Keratinocyte (primary cell): ENCODE measurements around the gene AZU1. TPM values are rescaled to one million over a fixed set of nuclear protein-coding genes. Genes with fewer than 3 reads are reported as not detected.

Experiments used
- DNase-seq: peaks from one replicate; pipeline ENCODE4 v3.0.0-alpha.2; 2011; ENCODE audit warnings: low read depth, missing footprints, low spot score
- FAIRE-seq: peaks from 2 replicates; lab custom pipeline; 2011; peaks lifted over from hg19 to GRCh38; lab: Jason Lieb, UNC
- H2AFZ ChIP-seq: 2 replicates; pipeline ENCODE4 v1.6.0; 2012; ENCODE audit warnings: low read length, control low read depth, inconsistent platforms; ENCODE audit not compliant: control insufficient read depth
- H3K27ac ChIP-seq: 2 replicates; pipeline ENCODE4 v1.5.1; 2011; ENCODE audit warnings: low read length; ENCODE audit not compliant: control insufficient read depth, insufficient read depth
- H3K27me3 ChIP-seq: 3 replicates; pipeline ENCODE4 v1.6.0; 2011; ENCODE audit warnings: low read length; ENCODE audit not compliant: control insufficient read depth, insufficient read depth; ENCODE audit errors: extremely low read depth
- H3K36me3 ChIP-seq, 2 experiments: 2 replicates in 1 of 2; 3 replicates in 1 of 2; pipeline ENCODE4 v1.5.1; 2011; ENCODE audit warnings: low read length in 2 of 2, mild to moderate bottlenecking in 1 of 2; ENCODE audit not compliant: control insufficient read depth in 2 of 2, insufficient read depth in 2 of 2; ENCODE audit errors: extremely low read depth in 1 of 2
- H3K4me1 ChIP-seq: 3 replicates; pipeline ENCODE4 v1.5.1; 2011; ENCODE audit warnings: low read length; ENCODE audit not compliant: control insufficient read depth, insufficient read depth; ENCODE audit errors: extremely low read depth
- H3K4me2 ChIP-seq: 3 replicates; pipeline ENCODE4 v1.6.0; 2011; ENCODE audit warnings: low read depth, low read length; ENCODE audit not compliant: control insufficient read depth, insufficient read depth; ENCODE audit errors: extremely low read depth
- H3K4me3 ChIP-seq, 3 experiments: fragments of 200-600 bp in 1 of 3; sonication (generic) in 1 of 3; 2 replicates in 2 of 3; 3 replicates in 1 of 3; pipeline ENCODE4 v1.5.1; 2011 to 2016; ENCODE audit warnings: low read length in 3 of 3, mild to moderate bottlenecking in 3 of 3, control low read depth in 2 of 3, inconsistent platforms in 1 of 3, low read depth in 1 of 3, mixed read lengths in 1 of 3, mixed run types in 1 of 3, moderate library complexity in 1 of 3; ENCODE audit not compliant: control insufficient read depth in 2 of 3, insufficient read depth in 2 of 3; ENCODE audit errors: extremely low read depth in 1 of 3
- H3K79me2 ChIP-seq: 2 replicates; pipeline ENCODE4 v1.6.0; 2012; ENCODE audit warnings: low read length; ENCODE audit not compliant: control insufficient read depth, insufficient read depth
- H3K9ac ChIP-seq: 3 replicates; pipeline ENCODE4 v1.6.0; 2011; ENCODE audit warnings: low read length; ENCODE audit not compliant: control insufficient read depth, insufficient read depth; ENCODE audit errors: extremely low read depth
- H3K9me1 ChIP-seq: 3 replicates; pipeline ENCODE4 v1.6.0; 2011; ENCODE audit warnings: low read length; ENCODE audit not compliant: control insufficient read depth, insufficient read depth; ENCODE audit errors: extremely low read depth
- H3K9me3 ChIP-seq: 2 replicates; pipeline ENCODE4 v1.5.1; 2012; ENCODE audit warnings: low read depth, low read length; ENCODE audit not compliant: control insufficient read depth
- H4K20me1 ChIP-seq: 3 replicates; pipeline ENCODE4 v1.6.0; 2011; ENCODE audit warnings: low read length; ENCODE audit not compliant: control insufficient read depth, insufficient read depth; ENCODE audit errors: extremely low read depth
- CTCF ChIP-seq, 3 experiments: IDR thresholded peaks in 1 of 3; conservative IDR thresholded peaks in 1 of 3; optimal IDR thresholded peaks in 1 of 3; 2 replicates in 2 of 3; 3 replicates in 1 of 3; pipeline versions ENCODE3 to v1.5.1; 2011; ENCODE audit warnings: low read length in 3 of 3, mild to moderate bottlenecking in 3 of 3, moderate library complexity in 2 of 3, control low read depth in 1 of 3, inconsistent platforms in 1 of 3; ENCODE audit not compliant: insufficient read depth in 2 of 3; ENCODE audit errors: extremely low read depth in 1 of 3
- EZH2 ChIP-seq: IDR thresholded peaks from one replicate; pipeline ENCODE4 v1.6.1; 2012; ENCODE audit warnings: inconsistent platforms, mild to moderate bottlenecking, low read length, moderate library complexity
- dilution Hi-C: fragments of 300-500 bp; cut with MboI; formaldehyde crosslinking; loops from one replicate; pipeline ENCODE4 v1.7.0; 2020; ENCODE audit warnings: low sequenced_read_pairs; ENCODE audit not compliant: extremely low pct_ligation_motif_present
- polyA plus RNA-seq, 5 experiments: library from polyadenylated mRNA; depleted of rRNA in 3 of 5; stranded (reverse) in 3 of 5; stranded (forward) in 1 of 5; unstranded in 1 of 5; fragments of >200 nt; gene quantifications; 1 replicate in 1 of 5; 2 replicates in 3 of 5; 3 replicates in 1 of 5; pipeline versions ENCODE4 v1.2.1 to v1.2.3, GENCODE V29; 2011 to 2012; ENCODE audit warnings: missing spikeins in 2 of 5, low read depth in 1 of 5, low replicate concordance in 1 of 5

AZU1 gene
- polyA plus RNA-seq, 1 donor (not counting 4 experiments of a cell fraction or from before 2014, with no cell fraction given) = not detected

GRCh38 chr19:844546-844971 is 16.9 kb downstream of the AZU1 start:
- no peak overlapping the region for H3K9ac ChIP-seq
- no peaks in the 10 kb centered on the region for H3K36me3 ChIP-seq
- no peak overlapping the region for H2AFZ ChIP-seq
- peaks cover 41% of the 10 kb centered on the region for H3K27me3 ChIP-seq
- no peak overlapping the region for H3K4me2 ChIP-seq
- no peaks in the 10 kb centered on the region for H3K4me1 ChIP-seq
- H3K79me2 ChIP-seq = no peaks in the 10 kb centered on the region
- H4K20me1 ChIP-seq = no peaks in the 10 kb centered on the region
- no peak overlapping the region for H3K4me3 ChIP-seq
- FAIRE-seq (no peak), DNase-seq (no peak)
- TF ChIP-seq CTCF (optimal IDR thresholded peaks at IDR 0.05 in 1 of 3, IDR thresholded peaks at IDR 0.05 in 1 of 3, conservative IDR thresholded peaks at IDR 0.05 in 1 of 3; ENCODE audit: extremely low read depth in 1 of 3, insufficient read depth in 2 of 3, low read length in 3 of 3) = no peak
- no peak for TF ChIP-seq EZH2
- H3K9me3 ChIP-seq = no peaks in the 10 kb centered on the region
- H3K9me1 ChIP-seq = no peaks in the 10 kb centered on the region
- dilution Hi-C loops = no loop called here
- no peak overlapping the region for H3K27ac ChIP-seq

GRCh38 chr19:845707-846521 is 18.3 kb downstream of the AZU1 start:
- Histone ChIP-seq H3K27ac (no peak overlapping the region), H3K4me3 (no peak overlapping the region), H3K79me2 (no peaks in the 10 kb centered on the region), H3K9ac (no peak overlapping the region), H3K27me3 (peaks cover 48% of the 10 kb centered on the region), H3K4me2 (no peak overlapping the region), H4K20me1 (peaks cover 4% of the 10 kb centered on the region), H3K4me1 (peaks cover 4% of the 10 kb centered on the region), H3K9me1 (no peaks in the 10 kb centered on the region), H3K9me3 (no peaks in the 10 kb centered on the region), H2AFZ (no peak overlapping the region), H3K36me3 (no peaks in the 10 kb centered on the region)
- FAIRE-seq (no peak), DNase-seq (no peak)
- dilution Hi-C loops = no loop called here
- TF ChIP-seq EZH2 (no peak), CTCF (optimal IDR thresholded peaks at IDR 0.05 in 1 of 3, IDR thresholded peaks at IDR 0.05 in 1 of 3, conservative IDR thresholded peaks at IDR 0.05 in 1 of 3; ENCODE audit: extremely low read depth in 1 of 3, insufficient read depth in 2 of 3, low read length in 3 of 3) (no peak)
